SU-DHL-6 (cell line): ENCODE results near the gene GSK3B.

Experiments
- EZH2phosphoT487 ChIP-seq: fragments of 200-600 bp; sonication (generic), shearing (Covaris generic); conservative IDR thresholded peaks from 2 replicates; pipeline ENCODE4 v1.6.1; 2018; ENCODE audit warnings: mild to moderate bottlenecking, antibody characterized with exemption, low read length, moderate library complexity, mixed read lengths
- TF ChIP-seq, protein P1 (sequence below): fragments of 200-600 bp; sonication (generic); IDR thresholded peaks from one replicate; pipeline ENCODE4 v1.5.1; 2017; ENCODE audit warnings: antibody characterized with exemption, mild to moderate bottlenecking, low read length, moderate library complexity; ENCODE audit not compliant: insufficient read depth, poor library complexity, severe bottlenecking

DNA sequence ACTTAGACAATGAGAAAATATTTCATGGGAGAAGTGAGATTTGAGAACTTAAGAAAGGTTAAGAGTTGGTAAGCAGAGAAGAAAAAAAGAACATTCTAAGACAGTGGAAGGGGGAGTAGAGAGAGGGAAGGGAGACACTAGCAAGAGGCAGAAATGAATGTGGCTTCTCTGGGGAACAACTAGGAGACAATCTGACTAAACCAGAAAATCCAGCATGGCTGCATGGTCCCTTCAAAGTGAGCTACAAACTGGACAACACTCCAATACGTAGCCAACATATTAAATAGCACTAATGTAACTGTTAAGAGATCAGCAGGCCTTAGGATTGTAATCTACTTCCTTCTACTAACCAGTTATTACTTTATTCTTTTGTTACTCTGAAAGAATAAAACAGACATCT is 222.7 kb downstream of the GSK3B start:
- TF ChIP-seq, protein P1, sequence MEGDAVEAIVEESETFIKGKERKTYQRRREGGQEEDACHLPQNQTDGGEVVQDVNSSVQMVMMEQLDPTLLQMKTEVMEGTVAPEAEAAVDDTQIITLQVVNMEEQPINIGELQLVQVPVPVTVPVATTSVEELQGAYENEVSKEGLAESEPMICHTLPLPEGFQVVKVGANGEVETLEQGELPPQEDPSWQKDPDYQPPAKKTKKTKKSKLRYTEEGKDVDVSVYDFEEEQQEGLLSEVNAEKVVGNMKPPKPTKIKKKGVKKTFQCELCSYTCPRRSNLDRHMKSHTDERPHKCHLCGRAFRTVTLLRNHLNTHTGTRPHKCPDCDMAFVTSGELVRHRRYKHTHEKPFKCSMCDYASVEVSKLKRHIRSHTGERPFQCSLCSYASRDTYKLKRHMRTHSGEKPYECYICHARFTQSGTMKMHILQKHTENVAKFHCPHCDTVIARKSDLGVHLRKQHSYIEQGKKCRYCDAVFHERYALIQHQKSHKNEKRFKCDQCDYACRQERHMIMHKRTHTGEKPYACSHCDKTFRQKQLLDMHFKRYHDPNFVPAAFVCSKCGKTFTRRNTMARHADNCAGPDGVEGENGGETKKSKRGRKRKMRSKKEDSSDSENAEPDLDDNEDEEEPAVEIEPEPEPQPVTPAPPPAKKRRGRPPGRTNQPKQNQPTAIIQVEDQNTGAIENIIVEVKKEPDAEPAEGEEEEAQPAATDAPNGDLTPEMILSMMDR: no peak
- no peak for TF ChIP-seq EZH2phosphoT487
